ENCODE data around the gene TMEM72. TPM values are rescaled to one million over a fixed set of nuclear protein-coding genes. Genes with fewer than 3 reads are reported as not detected.

Gene TMEM72
- total RNA-seq, 1 experiment from 2014 or later, result not detected

DNA sequence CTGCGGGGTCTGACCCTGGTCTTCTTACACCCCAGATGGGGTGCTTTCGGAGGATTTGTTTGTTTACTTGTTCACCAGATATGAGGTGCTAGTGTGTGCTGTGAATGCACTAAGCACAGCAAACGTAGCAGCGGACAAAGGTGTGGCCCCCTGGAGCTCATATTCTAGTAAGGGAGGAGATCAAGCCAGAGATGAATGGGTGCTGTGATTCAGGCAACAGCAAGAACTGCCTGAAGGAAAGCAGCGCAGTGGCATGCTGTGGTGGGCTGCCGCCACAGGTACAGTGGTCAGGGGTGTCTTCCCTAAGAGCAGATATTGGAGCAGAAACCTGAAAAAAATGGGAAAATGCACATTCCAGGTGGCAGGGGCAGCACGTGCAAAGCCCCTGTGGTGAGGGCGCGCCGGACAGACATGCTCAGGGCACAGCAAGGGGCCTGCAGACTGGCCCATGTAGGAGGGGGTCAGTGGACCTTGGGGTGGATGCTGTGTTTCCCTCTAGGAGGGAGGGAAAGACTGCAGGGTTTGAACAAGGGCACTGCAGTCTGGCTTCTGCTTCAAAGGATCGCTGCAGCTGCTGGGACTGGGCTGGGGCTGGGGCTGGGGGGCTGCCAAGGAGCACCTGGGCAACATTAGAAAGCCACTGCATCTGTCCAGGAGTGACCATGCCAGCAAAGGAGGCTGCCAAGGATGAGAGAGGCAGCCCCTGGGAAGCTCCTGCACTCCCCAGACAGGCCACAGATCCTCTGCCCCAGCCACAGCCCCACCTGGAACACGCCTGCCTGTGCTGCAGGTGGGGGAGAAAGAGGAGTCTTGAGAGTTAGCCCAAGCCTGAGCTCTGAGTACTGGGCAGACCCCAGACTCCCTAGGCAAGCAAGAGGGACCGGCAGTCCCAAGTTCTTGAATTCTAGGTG lies 68.4 kb downstream of the TMEM72 start:
- CTCF ChIA-PET, result interaction anchor here (0.9 to 2.3 kb wide), 13 partner anchors 11 to 117 kb away, joined by 3 to 26 read pairs (median 6); partner anchors contain the start of gene RASSF4
- POLR2A ChIA-PET, result interaction anchor here (0.5 to 2.0 kb wide), 13 partner anchors 10 to 110 kb away, joined by 3 to 28 read pairs (median 6); partner anchors contain the start of genes RASSF4 and ZNF22
- no peaks in the 10 kb centered on the region for H3K9me3 ChIP-seq
- Mint-ChIP-seq H3K36me3 (ENCODE audit: insufficient read depth, unreplicated experiment) (peaks cover 27% of the 10 kb centered on the region), H3K4me1 (ENCODE audit: low read depth, unreplicated experiment) (peaks cover 48% of the 10 kb centered on the region), H3K27ac (ENCODE audit: unreplicated experiment) (peak overlapping the region; percentile 89), H3K27me3 (ENCODE audit: insufficient read depth, unreplicated experiment) (no peaks in the 10 kb centered on the region), H3K9me3 (ENCODE audit: unreplicated experiment) (no peaks in the 10 kb centered on the region), H3K4me3 (ENCODE audit: unreplicated experiment) (peak overlapping the region; percentile 74)
- no TSS peak for BruUV-seq (replicated peaks)
- no peaks in the 10 kb centered on the region for H3K36me3 ChIP-seq (ENCODE audit: control insufficient read depth, insufficient read depth, low read length)
- DNase-seq, result peak in 1 of 2 experiments; percentile 40
- TF ChIP-seq, protein P1, sequence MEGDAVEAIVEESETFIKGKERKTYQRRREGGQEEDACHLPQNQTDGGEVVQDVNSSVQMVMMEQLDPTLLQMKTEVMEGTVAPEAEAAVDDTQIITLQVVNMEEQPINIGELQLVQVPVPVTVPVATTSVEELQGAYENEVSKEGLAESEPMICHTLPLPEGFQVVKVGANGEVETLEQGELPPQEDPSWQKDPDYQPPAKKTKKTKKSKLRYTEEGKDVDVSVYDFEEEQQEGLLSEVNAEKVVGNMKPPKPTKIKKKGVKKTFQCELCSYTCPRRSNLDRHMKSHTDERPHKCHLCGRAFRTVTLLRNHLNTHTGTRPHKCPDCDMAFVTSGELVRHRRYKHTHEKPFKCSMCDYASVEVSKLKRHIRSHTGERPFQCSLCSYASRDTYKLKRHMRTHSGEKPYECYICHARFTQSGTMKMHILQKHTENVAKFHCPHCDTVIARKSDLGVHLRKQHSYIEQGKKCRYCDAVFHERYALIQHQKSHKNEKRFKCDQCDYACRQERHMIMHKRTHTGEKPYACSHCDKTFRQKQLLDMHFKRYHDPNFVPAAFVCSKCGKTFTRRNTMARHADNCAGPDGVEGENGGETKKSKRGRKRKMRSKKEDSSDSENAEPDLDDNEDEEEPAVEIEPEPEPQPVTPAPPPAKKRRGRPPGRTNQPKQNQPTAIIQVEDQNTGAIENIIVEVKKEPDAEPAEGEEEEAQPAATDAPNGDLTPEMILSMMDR (IDR thresholded peaks at IDR 0.05; ENCODE audit: insufficient read depth in 1 of 2, low read depth in 1 of 2, low read length in 1 of 2, severe bottlenecking in 1 of 2, unreplicated experiment in 1 of 2), result no peak
- no peak overlapping the region for H3K4me3 ChIP-seq (ENCODE audit: low read depth, low read length)
- no peaks in the 10 kb centered on the region for H3K27me3 ChIP-seq (replicated peaks; ENCODE audit: control insufficient read depth, insufficient read depth, low read length)
- H3K4me1 ChIP-seq, result peaks cover 69% of the 10 kb centered on the region
- intact Hi-C loops (cut with micrococcal nuclease; ENCODE audit: unreplicated experiment), result loop anchor here (5.0 kb wide), 1 partner anchor 117 kb away; no protein-coding TSS in a partner anchor

DNA sequence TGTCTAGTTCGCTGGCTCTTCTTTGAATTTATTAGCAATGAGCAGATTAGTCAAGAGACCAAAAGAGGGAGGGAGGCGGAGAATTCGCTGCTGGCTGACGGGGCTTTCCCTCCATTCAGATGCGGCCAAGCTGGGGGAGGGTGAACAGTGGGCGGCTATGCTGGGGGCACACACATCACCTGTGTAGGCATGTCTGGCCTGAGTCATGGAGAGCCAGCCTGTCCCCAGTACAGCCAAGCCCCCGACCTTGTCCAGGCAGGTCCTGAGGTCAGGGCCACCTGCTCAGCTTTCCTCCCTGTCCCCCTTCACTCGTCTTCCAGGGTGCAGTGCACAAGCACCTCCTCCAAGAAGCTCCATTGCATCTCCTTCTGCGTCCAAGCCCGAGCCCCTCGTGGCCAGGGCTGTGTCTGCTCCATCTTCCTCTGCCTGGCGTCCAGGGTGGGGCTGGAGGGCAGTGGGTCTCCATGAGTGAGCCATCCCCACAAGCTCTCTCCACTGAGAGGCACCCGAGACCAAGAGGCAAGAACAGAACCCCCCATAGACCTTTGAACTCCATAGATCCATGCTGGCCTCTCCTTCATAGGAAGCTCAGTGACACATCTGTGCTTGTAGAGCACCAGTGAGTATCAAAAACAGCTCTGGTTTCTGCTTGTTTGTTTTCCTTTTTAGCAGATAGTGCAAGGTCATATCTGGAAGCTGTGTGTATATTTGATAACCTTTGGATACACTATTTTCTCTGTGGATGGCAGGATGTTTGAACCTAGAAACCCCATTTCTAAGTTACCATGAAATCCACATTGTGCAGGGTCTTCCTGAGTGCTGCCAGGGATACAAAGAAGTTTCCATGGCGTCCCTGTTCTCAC lies 69.4 kb downstream of the TMEM72 start:
- H3K9me3 ChIP-seq, result no peaks in the 10 kb centered on the region
- Mint-ChIP-seq H3K27ac (ENCODE audit: unreplicated experiment) (peak overlapping the region; percentile 48), H3K4me1 (ENCODE audit: low read depth, unreplicated experiment) (peaks cover 48% of the 10 kb centered on the region), H3K36me3 (ENCODE audit: insufficient read depth, unreplicated experiment) (peaks cover 30% of the 10 kb centered on the region), H3K4me3 (ENCODE audit: unreplicated experiment) (no peak overlapping the region), H3K27me3 (ENCODE audit: insufficient read depth, unreplicated experiment) (no peaks in the 10 kb centered on the region), H3K9me3 (ENCODE audit: unreplicated experiment) (no peaks in the 10 kb centered on the region)
- no peaks in the 10 kb centered on the region for H3K27me3 ChIP-seq (replicated peaks; ENCODE audit: control insufficient read depth, insufficient read depth, low read length)
- H3K36me3 ChIP-seq (ENCODE audit: control insufficient read depth, insufficient read depth, low read length), result 0 out of 2 replicates have a peak, but pooled peaks cover 1% of the 10 kb centered on the region
- ChIA-PET CTCF (interaction anchor here (0.6 to 2.3 kb wide), 5 partner anchors 10 to 48 kb away, joined by 3 to 8 read pairs (median 6); no protein-coding TSS in a partner anchor), POLR2A (interaction anchor here (0.6 to 2.0 kb wide), 2 partner anchors 28 to 1331 kb away, joined by 3 to 10 read pairs; no protein-coding TSS in a partner anchor)
- TF ChIP-seq, protein P1 (IDR thresholded peaks at IDR 0.05; ENCODE audit: insufficient read depth in 1 of 2, low read depth in 1 of 2, low read length in 1 of 2, severe bottlenecking in 1 of 2, unreplicated experiment in 1 of 2), result no peak
- peaks cover 68% of the 10 kb centered on the region for H3K4me1 ChIP-seq
- intact Hi-C loops (cut with micrococcal nuclease; ENCODE audit: unreplicated experiment), result no loop called here
- BruUV-seq (replicated peaks), result no TSS peak
- DNase-seq, result peak in 1 of 2 experiments; percentile 41
- no peak overlapping the region for H3K4me3 ChIP-seq (ENCODE audit: low read depth, low read length)
